Cerebellar cortex (tissue), 1 donor: Measurements from ENCODE around the gene DUSP15.

Experiments used
- DNase-seq: peaks from one replicate; pipeline ENCODE4 v3.0.0-alpha.2; 2015; ENCODE audit warnings: low spot score

Gene DUSP15

DNA sequence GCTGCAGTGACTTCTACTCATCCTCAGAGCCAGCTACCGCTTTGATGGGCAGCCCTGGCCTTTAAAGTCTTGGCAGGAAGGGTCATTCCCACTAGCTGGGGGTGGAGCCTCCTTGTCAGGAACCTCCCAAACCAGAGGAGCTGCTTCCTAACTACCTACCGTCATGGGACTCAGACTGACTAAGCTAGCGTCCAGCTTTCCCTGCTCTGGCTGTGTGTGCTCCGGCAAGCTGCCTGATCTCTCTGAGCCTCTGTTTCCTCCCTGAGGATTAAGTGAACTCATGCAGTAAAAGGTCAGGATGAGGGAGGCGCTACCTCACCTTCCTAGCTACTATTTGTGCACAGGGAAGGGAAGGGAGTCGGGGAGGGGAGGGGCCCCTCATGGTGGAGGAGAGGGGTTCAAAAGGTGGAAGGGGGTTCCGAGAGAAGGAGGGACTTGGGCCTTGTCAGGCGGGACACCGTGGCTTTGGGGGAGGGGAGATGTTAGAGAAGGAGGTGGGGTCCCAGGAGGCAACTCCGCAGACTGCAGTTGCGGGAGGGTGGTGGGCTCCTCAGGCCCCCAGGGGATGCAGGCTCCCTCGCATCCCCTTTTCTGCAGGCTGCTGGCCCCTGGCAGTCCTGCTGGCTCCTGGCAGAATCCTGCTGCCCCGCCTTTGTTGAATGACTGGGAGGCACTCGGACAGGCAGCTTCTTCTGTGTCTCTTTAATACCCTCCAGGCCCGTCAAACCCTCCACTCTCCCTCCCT, 9.8 kb downstream of the DUSP15 start:
- DNase-seq: peak; percentile 48

DNA sequence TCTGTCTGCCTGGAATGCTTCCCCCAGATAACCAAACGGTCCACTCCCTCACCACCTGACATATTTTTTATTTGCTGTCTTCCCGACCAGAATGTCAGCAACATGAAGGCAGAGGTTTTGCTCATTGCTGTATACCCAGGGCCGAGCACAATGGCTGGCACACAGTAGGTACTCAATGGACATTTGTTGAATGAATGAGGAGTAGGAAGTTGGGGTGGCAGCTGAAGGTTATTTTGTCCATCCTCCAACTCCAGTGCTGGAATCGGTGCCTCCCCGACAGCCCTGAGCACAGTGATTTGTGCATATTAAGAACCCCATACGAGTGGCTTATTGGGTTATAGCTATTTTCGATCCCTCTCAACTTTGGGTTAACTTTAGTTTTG, 10.3 kb downstream of the DUSP15 start:
- DNase-seq: no peak

DNA sequence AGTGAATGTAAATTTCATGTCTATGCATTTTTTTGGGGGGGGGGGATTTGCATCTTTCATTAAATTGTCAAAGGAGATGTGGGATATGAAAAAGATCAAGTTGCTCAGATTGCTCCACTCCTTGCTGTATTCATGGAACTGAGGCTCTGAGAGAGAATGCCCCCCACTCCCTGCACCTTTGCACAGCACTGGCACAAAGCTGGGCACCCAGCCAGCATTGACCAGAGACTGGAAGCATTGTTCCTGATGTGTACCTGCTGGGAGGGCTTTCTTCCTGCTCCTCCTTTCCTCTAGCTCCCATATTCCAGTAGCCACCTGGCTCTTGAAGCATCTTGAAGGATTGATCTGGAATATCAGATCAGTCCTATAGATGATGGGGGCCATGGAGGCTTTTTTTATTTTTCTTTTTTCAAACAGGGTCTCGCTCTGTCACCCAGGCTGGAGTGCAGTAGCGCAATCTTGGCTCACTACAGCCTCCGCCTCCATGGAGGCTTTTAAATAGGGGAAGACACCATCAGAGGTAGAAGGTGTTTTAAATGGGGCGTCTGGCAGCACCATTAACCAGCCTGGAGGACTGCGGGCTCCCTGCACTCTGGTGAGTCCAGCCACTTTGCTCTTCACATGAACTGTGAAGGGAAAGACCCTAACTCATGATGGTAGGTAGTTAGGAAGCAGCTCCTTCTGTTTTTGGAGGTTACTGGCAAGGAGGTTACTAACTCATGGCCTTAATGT, 10.9 kb downstream of the DUSP15 start:
- DNase-seq: no peak

DNA sequence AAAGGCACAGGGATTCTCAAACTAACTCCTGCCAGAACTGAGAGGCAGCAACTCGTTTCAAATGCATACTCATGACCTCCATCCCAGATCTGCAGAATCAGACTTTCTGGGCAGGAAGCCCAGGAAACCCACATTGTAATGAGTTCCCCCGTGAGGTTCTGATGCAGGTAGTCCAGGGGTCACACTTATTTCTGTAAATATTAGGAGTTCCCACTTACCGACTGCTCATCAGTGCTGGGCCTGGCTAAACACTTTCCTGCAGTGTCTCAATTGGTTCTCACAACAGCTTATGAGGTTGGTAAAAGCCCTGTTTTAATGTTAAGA, 11.6 kb downstream of the DUSP15 start:
- DNase-seq: no peak

DNA sequence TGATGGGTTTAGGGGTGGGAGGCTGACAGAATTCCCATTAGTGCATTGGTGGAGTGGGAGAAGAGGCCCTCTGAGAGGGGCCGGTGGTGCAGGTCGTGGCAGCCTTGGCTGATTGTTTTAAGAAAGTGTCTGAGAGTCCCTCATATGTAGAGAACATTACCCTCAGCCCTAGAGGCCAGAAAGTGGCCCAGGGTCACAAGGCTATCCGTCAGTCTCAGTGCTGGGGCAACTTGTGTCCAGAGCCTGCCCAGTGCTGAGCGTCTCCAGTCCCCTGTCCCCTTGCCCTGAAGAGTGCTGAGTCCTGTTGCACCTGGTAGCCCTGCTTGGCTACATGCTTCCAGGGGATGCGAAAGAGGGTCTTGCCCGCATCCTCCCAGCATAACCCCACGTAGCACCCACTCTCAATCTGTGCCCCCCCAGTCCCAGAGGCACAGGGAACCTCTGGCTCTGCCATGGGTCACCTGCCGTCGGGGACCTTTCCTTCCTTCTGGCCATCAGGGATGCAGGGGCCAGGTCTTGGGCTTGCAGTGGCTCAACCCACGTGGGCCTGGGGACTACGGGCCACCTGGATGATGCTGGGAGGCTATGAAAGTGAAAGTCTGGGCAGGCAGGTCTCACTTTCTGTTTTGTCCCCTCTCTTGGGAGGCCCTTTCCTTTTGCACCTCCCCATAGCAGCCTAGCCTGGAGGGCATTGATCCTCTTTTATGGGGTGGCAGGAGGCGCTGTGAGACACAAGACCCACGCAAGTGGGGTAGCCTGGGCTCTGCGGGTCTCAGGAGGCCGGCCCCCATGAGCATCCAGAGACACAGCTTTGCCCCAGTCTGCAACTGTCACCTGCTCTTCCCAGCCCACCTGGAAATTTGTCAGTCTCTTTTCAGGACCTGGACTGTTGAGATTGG, 12.2 kb downstream of the DUSP15 start:
- no peak for DNase-seq

DNA sequence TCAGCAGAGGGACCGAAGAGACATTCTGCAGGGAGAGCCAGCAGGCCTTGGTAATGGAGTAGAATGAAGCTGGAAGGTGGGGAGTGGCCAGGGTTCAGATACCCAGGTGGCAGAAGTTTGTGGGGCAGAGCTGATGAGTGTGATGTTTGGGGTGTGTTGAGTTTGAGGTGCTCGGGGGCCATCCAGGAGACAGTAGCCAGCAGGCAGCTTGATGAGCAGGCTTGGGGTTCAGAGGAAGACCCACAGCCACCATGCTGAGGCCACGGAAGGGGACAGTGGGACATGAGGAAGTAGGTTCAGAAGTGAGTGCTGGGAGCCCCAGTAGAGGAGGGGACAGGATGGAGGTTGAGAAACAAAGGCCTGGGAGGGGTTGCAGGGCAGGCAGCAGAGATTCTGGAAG, 13.8 kb downstream of the DUSP15 start:
- DNase-seq: no peak

DNA sequence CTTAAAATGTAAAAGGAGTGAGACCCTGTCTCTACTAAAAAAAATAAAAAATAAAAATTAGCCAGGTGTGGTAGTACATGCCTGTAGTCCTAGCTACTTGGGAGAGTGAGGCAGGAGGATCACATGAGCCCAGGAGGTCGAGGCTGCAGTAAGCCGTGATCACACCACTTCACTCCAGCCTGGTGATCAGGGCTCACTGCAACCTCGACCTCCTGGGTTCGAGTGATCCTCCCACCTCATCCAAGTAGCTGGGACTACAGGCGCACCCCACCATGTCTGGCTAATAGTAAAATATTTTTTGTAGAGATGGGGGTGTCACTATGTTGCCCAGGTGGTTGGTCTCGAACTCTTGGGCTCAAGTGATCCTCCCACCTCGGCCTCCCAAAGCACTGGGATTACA, 16.8 kb downstream of the DUSP15 start:
- DNase-seq: no peak

DNA sequence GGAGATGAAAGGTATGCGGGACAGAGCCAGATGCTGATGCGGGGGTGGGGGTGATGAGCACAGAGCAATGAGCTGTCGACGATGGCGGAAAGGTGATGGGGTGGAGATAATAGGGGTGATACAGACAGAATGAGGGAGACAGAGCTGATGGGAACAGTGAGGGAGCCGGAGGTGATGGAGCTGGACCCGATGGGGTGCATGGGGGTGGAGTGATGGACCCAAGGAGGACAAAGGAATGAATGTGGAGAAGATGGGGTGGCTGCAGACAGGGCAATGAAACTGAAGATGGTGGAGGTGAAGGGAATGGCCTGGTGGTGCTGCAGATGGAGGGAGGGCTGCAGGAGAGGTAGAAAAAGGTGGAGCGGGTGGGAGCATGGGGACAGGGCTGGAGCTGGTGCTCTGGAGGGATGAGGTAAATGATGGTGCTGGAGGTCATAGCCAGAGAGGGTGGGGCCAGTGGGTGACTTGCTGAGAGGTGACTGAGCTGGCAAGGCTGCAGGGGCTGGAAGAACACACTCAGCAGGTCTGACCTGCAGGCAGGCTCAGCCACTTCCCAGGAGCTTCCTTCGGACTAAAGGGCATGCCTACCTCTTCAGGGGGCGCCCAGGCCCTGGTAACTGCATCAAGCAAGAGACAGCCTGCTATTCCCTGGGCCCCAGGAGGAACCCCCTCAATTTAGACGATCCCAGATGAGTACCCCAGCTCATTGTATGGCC, 18.9 kb downstream of the DUSP15 start:
- no peak for DNase-seq

DNA sequence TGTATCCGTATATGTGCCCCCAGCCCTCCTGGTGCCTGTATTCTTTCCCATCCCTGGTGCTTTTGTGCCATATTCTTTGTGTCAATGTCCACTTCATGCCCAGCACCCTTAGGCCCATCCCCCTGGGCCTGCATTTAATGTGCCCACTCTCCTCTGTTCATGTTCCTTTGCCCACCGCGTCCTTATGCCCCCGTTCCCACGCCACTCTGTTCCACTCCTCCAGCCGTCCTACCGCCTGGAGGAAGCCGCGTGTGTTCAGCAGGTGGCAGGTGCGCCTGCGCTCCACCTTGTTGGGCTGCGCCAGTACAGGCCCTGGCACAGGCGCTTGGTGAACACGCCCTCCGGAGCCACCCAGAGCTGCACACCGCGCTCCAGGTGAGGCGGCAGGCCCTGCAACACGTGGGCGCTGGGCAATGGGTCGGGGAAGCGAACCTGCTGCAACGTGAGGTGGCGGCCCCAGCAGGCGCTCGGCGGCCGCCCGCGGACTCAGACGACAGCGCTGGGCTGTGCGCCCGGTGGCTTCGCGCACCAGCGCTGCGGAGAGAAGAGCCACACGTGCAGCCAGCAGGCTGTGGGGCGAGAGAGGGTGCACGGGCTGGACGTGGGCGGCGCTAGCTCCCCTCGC, 20.9 kb downstream of the DUSP15 start:
- no peak for DNase-seq

DNA sequence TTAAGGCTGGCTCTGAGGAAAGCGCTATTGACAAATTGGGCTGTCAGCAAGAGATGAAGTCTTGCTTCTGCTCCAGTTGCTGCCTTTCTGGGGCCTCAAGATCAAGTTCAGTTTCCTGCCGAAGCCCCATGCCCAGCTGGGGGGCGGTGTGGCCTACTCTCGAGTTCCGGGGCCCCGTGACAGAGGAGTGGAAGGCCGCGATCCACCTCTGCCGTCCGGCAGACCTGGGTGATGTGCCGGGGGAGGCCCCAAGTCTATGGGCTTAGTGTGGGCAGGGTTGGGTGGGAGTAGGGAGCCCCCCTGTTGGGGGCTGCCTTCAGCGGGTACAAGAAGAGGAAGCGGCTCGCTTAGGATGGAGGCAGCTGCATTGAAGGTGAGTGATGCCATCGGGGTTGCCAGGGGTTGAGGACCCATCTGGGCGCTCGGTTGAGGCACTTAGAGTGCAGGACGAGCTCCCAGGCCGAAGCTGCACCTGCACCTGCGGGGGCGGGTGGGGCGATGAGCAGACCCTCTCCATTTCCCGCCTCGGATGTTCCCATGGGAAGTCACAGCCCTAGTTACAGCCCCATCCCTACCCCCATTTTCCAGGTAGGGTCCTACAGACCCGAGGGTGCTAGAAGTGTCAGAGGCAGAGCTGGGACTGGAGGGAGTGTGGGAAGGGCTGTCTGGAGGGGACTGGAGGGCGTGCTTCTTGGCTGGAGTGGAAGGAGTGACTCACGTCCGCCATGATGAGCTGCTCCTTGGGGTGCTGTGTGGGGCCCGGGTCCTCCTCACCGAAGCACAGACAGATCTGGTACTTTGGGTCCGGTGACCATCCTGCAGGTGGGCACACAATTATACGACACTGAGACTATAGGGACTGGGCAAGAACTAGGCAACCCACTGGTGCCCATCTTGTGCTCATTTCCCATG, 22.0 kb downstream of the DUSP15 start:
- DNase-seq: no peak

DNA sequence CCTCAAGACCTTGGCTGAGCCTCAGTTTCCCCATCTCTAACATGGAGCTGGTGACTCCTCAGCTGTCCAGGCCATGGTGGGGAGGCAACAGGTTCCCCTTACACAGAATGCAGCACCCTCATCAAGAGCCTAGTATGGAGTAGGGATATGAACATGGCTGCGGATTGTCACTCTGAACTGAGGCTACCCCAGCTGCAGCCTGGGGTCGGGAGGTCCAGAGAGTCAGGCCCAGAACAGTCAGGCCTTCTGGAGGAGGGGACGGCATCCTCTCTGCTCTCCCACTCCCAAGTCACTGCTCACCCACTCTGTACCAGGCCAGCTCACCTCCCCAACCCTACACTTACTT, 23.6 kb downstream of the DUSP15 start:
- DNase-seq: no peak

DNA sequence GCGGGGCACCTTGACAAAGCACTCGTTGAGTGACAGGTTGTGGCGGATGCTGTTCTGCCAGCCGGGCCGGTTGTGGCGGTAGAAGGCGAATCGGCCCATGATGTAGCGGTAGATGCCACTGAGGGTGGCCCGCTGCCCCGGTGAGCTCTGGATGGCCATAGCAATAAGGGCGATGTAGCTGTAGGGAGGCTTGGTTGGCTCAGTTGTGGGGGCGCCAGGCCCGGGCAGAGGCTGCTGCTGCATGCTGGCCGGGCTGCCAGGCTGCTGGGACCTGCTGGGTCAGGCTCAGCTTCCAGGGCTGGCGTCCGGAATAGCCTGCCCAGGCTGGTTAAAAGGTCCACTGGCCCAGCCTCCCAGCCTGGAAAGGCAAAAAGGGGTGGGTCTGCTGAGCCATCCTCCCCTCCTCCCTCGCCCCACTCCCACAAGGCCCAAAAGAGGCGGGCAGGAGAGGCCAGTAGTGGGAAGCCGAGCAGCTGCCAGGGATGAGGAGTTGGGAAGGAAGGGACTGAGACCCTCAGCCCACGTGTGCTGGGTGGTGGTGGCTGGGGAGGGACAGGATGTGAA, 24.9 kb downstream of the DUSP15 start, which contains the start of gene FOXS1:
FOXS1 (minus strand) TSS at position 305 of the 564 bp plus-strand sequence; CDS start at position 243, 62 bp downstream.
- DNase-seq: peak; percentile 66

DNA sequence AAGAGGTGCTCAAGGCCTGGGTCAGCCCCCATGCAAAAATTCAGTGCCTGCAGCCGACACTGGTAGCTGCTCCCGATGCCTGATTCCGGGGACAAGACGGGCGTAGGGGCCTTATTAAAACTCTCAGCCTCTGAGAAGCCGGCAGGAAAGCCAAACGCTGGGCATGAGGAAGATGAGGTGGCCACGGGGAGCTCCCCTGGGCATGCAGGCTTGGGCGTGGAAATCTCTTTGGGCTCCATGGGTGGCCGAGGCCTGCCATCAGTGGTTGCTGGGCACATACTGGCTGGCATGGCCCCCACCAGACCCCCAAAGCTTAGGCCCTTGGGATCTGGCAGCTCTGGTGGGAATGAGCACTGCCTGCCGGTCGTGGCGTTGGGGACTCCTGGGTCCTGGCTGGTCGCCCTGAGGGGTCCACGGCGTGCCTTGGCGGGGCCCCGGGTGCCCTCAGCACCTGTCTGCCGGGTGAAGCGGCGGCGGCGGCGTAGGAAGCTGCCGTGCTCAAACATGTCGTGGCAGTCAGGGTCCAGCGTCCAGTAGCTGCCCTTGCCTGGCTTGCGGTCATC, 25.5 kb downstream of the DUSP15 start:
- DNase-seq: no peak

DNA sequence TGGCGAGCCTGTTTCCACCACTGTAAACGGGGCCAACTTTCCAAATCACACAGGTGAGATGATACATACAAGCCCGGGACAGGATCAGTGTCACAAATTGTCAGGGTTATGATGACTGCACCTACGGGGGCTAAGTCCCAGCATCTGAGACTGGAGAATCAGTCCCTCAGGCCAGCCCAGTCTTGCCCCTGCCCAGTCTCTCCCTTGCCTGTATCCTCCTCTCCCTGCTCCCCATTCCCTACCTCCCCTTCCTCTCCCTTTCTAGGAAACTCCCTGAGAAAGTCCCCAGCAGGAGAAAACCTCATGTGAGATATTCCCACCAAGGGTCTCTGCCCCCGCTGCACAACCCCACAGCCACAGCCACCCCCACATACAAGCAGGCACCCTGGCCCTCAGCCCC, 26.4 kb downstream of the DUSP15 start:
- DNase-seq: no peak

DNA sequence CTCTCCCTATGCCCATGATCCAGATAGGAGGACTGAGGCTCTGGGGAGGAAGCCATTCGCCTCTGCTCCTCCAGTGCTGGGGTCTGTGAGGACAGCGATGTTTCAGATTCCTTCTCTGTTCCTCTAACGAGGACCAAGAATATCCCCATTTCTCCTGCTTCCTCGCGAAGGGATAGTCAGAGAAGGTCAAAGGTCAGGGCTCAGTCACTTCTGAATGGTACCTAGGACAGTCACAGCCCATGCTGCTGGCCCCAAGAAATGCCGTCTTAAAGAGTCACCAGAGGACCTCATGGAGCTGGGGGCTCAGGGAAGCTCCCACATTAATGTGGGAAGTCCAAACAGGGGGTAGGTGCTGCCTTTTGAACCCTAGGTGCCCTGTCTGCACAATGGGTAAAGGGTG, 27.0 kb downstream of the DUSP15 start:
- no peak for DNase-seq

DNA sequence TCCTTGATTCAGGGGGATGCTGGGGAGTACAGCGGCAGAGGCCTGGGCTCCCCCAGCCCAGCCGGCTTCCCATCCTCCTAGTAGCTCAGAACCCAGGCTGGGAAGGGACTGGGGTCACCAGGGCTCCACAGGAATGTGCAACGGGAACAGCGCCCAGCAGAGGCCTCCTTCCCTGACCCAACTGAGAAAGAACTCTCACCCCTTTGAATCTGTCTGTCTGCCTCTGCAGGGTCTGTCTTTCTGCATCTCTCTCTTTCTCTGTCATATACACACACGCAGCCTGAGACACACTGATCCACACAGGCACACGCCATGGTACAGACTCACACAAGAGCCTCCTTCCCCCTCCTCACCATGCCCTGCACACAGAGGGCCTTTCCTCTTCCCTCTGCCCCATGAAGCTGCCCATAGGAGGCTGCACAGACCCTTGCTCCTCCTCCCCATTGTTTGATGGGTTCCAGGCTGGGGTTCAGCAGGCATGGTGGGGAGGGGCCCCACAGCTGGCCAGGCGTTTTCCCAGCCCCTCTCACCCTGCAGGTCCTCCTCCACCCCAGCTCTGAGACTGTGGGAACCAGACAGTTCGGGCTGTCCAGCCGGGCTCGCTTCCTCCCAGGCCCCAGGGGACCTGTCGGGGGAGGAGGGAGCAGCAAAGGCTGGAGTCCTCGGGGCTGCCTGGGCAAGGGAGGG, 27.7 kb downstream of the DUSP15 start:
- DNase-seq: no peak

DNA sequence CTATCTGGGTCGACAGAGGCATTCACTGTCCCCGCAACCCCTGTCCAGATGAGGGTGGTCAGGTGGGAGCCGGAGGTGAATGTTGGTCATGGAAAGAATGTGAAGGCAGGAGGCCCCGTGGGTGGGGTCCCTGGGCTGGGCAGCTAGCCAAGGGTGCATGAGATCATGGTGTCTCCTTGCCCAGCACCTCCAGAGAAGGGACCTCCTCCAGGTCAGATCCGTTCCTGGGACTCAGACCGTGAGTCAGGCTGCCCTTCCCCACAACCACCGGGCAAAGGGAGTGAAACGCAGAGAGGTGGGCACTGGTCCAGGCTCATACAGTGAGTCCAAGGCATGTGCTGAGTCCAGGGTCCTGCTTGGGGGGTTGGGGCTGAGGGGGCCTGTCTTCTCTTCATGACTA, 28.4 kb downstream of the DUSP15 start:
- DNase-seq: no peak

DNA sequence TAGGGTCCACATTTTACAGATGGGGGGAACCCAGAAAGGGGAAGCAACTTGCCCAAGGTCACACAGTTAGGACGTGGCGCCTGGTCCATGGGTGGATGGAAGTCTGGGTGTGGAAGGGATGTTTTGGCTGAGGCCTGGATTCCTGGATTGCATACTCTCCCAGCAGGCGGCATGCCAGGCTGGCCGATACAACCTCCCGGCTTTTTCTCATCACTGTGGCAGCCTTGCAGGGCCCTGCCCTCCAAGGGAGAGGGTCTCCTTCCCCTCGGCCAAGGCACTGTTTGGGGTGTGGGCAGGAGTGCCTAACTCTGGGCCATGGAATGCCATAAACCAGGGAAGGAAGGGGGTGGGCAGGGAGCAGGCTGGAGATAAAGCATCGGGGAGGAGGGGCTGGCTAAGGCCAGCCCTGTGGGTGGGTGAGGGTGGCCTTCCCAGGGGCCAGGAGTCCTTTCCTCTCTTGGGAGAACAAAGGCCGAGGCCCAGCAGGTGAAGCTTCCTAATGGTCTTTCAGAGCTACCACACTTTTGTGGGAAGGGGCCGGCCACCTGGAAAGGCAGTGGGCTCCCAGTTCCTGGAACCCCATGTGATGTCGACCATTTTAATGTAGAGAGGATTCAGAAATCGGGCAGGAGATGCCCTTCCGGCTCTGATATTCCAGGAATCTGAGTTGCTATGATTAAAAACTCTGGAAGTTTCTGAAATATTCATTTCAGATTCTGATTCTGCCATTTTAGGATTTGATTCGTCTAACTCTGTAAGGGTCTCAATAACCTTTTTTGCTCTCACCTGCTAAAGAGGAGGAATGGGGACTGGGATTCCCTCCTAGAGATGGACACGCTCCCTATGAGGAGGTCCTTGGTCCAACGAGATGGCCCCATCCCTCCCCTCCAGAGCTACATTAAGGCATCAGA, 29.2 kb downstream of the DUSP15 start:
- DNase-seq: no peak
